KMS-11 (cell line): Measurements from ENCODE around the gene NAIF1.
"Not testable (repeated sequence)": the region's sequence is repeated elsewhere in the genome, so short reads cannot be mapped to it uniquely, and the experiment has no call there.

Experiments used
- H2AFZ ChIP-seq: fragments of 200-600 bp; sonication (generic); 2 replicates; pipeline ENCODE4 v1.6.1; 2016; ENCODE audit warnings: antibody characterized with exemption, mixed run types, low read depth
- H3K27ac ChIP-seq: fragments of 200-600 bp; sonication (generic); 2 replicates; pipeline ENCODE4 v1.6.1; 2016; ENCODE audit warnings: mild to moderate bottlenecking, mixed run types
- H3K27me3 ChIP-seq: fragments of 200-600 bp; sonication (generic); 2 replicates; pipeline ENCODE4 v1.6.1; 2017; ENCODE audit warnings: mild to moderate bottlenecking, low read depth, mixed run types, moderate library complexity; ENCODE audit not compliant: insufficient read depth
- H3K36me3 ChIP-seq: fragments of 200-600 bp; sonication (generic); 2 replicates; pipeline ENCODE4 v1.6.1; 2017; ENCODE audit warnings: mild to moderate bottlenecking, mixed run types; ENCODE audit not compliant: insufficient read depth
- H3K4me1 ChIP-seq: fragments of 200-600 bp; sonication (generic); 2 replicates; pipeline ENCODE4 v1.6.1; 2016; ENCODE audit warnings: mild to moderate bottlenecking, low read depth, mixed run types; ENCODE audit not compliant: poor library complexity, severe bottlenecking
- H3K4me2 ChIP-seq: fragments of 200-600 bp; sonication (generic); 2 replicates; pipeline ENCODE4 v1.7.0; 2016; ENCODE audit warnings: mild to moderate bottlenecking, mixed run types
- H3K4me3 ChIP-seq: fragments of 200-600 bp; sonication (generic); IDR thresholded peaks from 2 replicates; pipeline ENCODE4 v1.6.1; 2017; ENCODE audit warnings: low read depth, low read length, mixed read lengths; ENCODE audit not compliant: insufficient read depth
- H3K79me2 ChIP-seq: fragments of 200-600 bp; sonication (generic); 2 replicates; pipeline ENCODE4 v1.6.1; 2016; ENCODE audit warnings: low read depth, mixed run types; ENCODE audit not compliant: insufficient read depth
- H3K9ac ChIP-seq: fragments of 200-600 bp; sonication (generic); 2 replicates; pipeline ENCODE4 v1.6.1; 2016; ENCODE audit warnings: mild to moderate bottlenecking, mixed run types
- H4K20me1 ChIP-seq: fragments of 200-600 bp; sonication (generic); 2 replicates; pipeline ENCODE4 v1.6.1; 2016; ENCODE audit warnings: mild to moderate bottlenecking, mixed run types; ENCODE audit not compliant: insufficient read depth
- CTCF ChIP-seq: fragments of 200-600 bp; sonication (generic); conservative IDR thresholded peaks from 2 replicates; pipeline ENCODE4 v1.6.1; 2017; ENCODE audit warnings: low read depth, mild to moderate bottlenecking, antibody characterized with exemption, low read length, moderate library complexity, mixed read lengths

The NAIF1 gene

GRCh38 chr9:128048663-128049062, 18.5 kb downstream of the NAIF1 start:
- Histone ChIP-seq H3K4me2 (no peak overlapping the region), H3K79me2 (no peaks in the 10 kb centered on the region), H3K27me3 (no peaks in the 10 kb centered on the region), H3K4me1 (no peaks in the 10 kb centered on the region), H3K27ac (no peak overlapping the region), H3K36me3 (no peaks in the 10 kb centered on the region), H3K4me3 (no peak overlapping the region), H2AFZ (no peak overlapping the region), H3K9ac (no peak overlapping the region), H4K20me1 (no peaks in the 10 kb centered on the region)
- no peak for TF ChIP-seq CTCF

GRCh38 chr9:128047231-128047630, 19.9 kb downstream of the NAIF1 start:
- H3K4me3 ChIP-seq: no peak overlapping the region
- H4K20me1 ChIP-seq: no peaks in the 10 kb centered on the region
- H3K79me2 ChIP-seq: no peaks in the 10 kb centered on the region
- no peak overlapping the region for H3K27ac ChIP-seq
- no peaks in the 10 kb centered on the region for H3K36me3 ChIP-seq
- no peak overlapping the region for H3K9ac ChIP-seq
- no peak overlapping the region for H2AFZ ChIP-seq
- no peaks in the 10 kb centered on the region for H3K27me3 ChIP-seq
- H3K4me1 ChIP-seq: no peaks in the 10 kb centered on the region
- no peak overlapping the region for H3K4me2 ChIP-seq
- no peak for TF ChIP-seq CTCF

GRCh38 chr9:128045831-128046230, 21.3 kb downstream of the NAIF1 start:
- no peaks in the 10 kb centered on the region for H3K4me1 ChIP-seq

GRCh38 chr9:128045409-128045808, 21.7 kb downstream of the NAIF1 start:
- not testable (repeated sequence) for H4K20me1 ChIP-seq, H3K4me3 ChIP-seq, H3K4me2 ChIP-seq, H3K27me3 ChIP-seq, H3K9ac ChIP-seq, H2AFZ ChIP-seq, H3K4me1 ChIP-seq, H3K36me3 ChIP-seq, H3K27ac ChIP-seq, H3K79me2 ChIP-seq

More at GRCh38 chr9:128045831-128046230, 21.3 kb downstream of the NAIF1 start:
- Histone ChIP-seq H3K4me3 (no peak overlapping the region), H4K20me1 (no peaks in the 10 kb centered on the region), H3K27ac (no peak overlapping the region), H3K9ac (no peak overlapping the region), H3K79me2 (no peaks in the 10 kb centered on the region), H3K4me2 (no peak overlapping the region), H3K36me3 (no peaks in the 10 kb centered on the region), H3K27me3 (no peaks in the 10 kb centered on the region), H2AFZ (no peak overlapping the region)
- TF ChIP-seq CTCF: no peak

GRCh38 chr9:128043467-128043868, 23.7 kb downstream of the NAIF1 start:
- H3K4me2 ChIP-seq: no peak overlapping the region
- no peaks in the 10 kb centered on the region for H3K4me1 ChIP-seq
- H3K36me3 ChIP-seq: no peaks in the 10 kb centered on the region
- no peak overlapping the region for H2AFZ ChIP-seq
- H4K20me1 ChIP-seq: no peaks in the 10 kb centered on the region
- H3K27me3 ChIP-seq: no peaks in the 10 kb centered on the region
- no peak overlapping the region for H3K9ac ChIP-seq
- H3K27ac ChIP-seq: no peak overlapping the region
- no peaks in the 10 kb centered on the region for H3K79me2 ChIP-seq
- TF ChIP-seq CTCF: no peak
- H3K4me3 ChIP-seq: no peak overlapping the region
